Measurements from ENCODE around the gene SGCD.

GRCh38 chr5:156615901-156616300, 288.9 kb downstream of the SGCD start:
- TF ChIP-seq CREB5 (CRISPR knock-in tag; IDR thresholded peaks at IDR 0.05; ENCODE audit: low read depth): no peak
- TF ChIP-seq ZNF565 (CRISPR knock-in tag; conservative IDR thresholded peaks at IDR 0.05; ENCODE audit: low read depth): no peak
- no peak for TF ChIP-seq ZNF70 (CRISPR knock-in tag; IDR thresholded peaks at IDR 0.05)
- no peak for TF ChIP-seq PATZ1 (CRISPR knock-in tag; IDR thresholded peaks at IDR 0.05; ENCODE audit: borderline replicate concordance)
